B cell (primary cell): ENCODE measurements around the gene MYBPHL. TPM values are rescaled to one million over a fixed set of nuclear protein-coding genes. Genes with fewer than 3 reads are reported as not detected.
A peak's percentile ranks its signal among the peaks of the same experiment; 100 is the strongest.

Experiments
- ATAC-seq: fragments of 200-7000 bp; cut with Tn5 transposase; one replicate; pipeline ENCODE4 v1.10.0; 2021; ENCODE audit warnings: low read depth, mild to moderate bottlenecking, moderate number of reproducible peaks, moderate library complexity
- CTCF ChIA-PET: fragments of 350-600 bp; sonication (Branson Sonifier 250); formaldehyde crosslinking; loops from one replicate; lab custom pipeline; 2021; ENCODE audit warnings: antibody characterized with exemption, inconsistent platforms; lab: Charles Lee
- POLR2A ChIA-PET: fragments of 350-600 bp; sonication (Branson Sonifier 250); formaldehyde crosslinking; loops from one replicate; lab custom pipeline; 2021; ENCODE audit warnings: antibody characterized with exemption; lab: Charles Lee
- DNase-seq: peaks from one replicate; pipeline ENCODE4 v3.0.0; 2013
- H2AFZ ChIP-seq: 2 replicates; pipeline ENCODE4 v1.6.1; 2012; ENCODE audit warnings: mild to moderate bottlenecking, low read depth, low read length; ENCODE audit not compliant: insufficient read depth, poor library complexity, severe bottlenecking
- H3K27ac ChIP-seq, 2 donors: 1 replicate in 1 of 2; 2 replicates in 1 of 2; pipeline ENCODE4 v1.5.1; 2012 to 2013; ENCODE audit warnings: low read length in 2 of 2, mild to moderate bottlenecking in 2 of 2, moderate library complexity in 1 of 2
- H3K27me3 ChIP-seq, 4 experiments: fragments of 200-600 bp in 1 of 4; sonication (generic) in 1 of 4; replicated peaks in 1 of 4; 1 replicate in 2 of 4; 2 replicates in 2 of 4; pipeline versions ENCODE4 v1.6.1 to v1.7.0; 2013 to 2016; ENCODE audit warnings: low read length in 3 of 4, mild to moderate bottlenecking in 2 of 4, mixed read lengths in 1 of 4, moderate library complexity in 1 of 4; ENCODE audit not compliant: insufficient read depth in 4 of 4, control insufficient read depth in 3 of 4; ENCODE audit errors: control extremely low read depth in 1 of 4
- H3K36me3 ChIP-seq, 2 experiments: replicated peaks in 1 of 2; 1 replicate in 1 of 2; 2 replicates in 1 of 2; pipeline versions ENCODE4 v1.6.1 to v1.7.1; 2013; ENCODE audit warnings: low read length in 1 of 2; ENCODE audit not compliant: insufficient read depth in 2 of 2, control insufficient read depth in 1 of 2; ENCODE audit errors: control extremely low read depth in 1 of 2, extremely low read depth in 1 of 2
- H3K4me1 ChIP-seq, 2 donors: fragments of 200-600 bp in 1 of 2; sonication (generic) in 1 of 2; 1 replicate in 1 of 2; 2 replicates in 1 of 2; pipeline versions ENCODE4 v1.5.1 to v1.6.1; 2013 to 2017; ENCODE audit warnings: low read length in 2 of 2; ENCODE audit not compliant: control insufficient read depth in 2 of 2, insufficient read depth in 2 of 2
- H3K4me2 ChIP-seq: replicated peaks from 2 replicates; pipeline ENCODE3; 2012; ENCODE audit warnings: mild to moderate bottlenecking, low read depth, low read length; ENCODE audit not compliant: poor library complexity, severe bottlenecking
- H3K4me3 ChIP-seq, 5 experiments: fragments of 200-600 bp in 1 of 5; sonication (generic) in 1 of 5; 1 replicate in 3 of 5; 2 replicates in 2 of 5; pipeline versions ENCODE4 v1.5.1 to v1.7.0; 2011 to 2016; ENCODE audit warnings: low read length in 4 of 5, mild to moderate bottlenecking in 4 of 5, low read depth in 2 of 5, control low read depth in 1 of 5, moderate library complexity in 1 of 5; ENCODE audit not compliant: insufficient read depth in 1 of 5; ENCODE audit errors: control extremely low read depth in 1 of 5, extremely low read depth in 1 of 5
- H3K79me2 ChIP-seq: fragments of 200-600 bp; sonication (generic); one replicate; pipeline ENCODE4 v1.6.0; 2016; ENCODE audit warnings: low read length; ENCODE audit not compliant: control insufficient read depth, insufficient read depth
- H3K9ac ChIP-seq: fragments of 200-600 bp; sonication (generic); 2 replicates; pipeline ENCODE4 v1.6.1; 2017; ENCODE audit warnings: mild to moderate bottlenecking, low read length, moderate library complexity
- H3K9me3 ChIP-seq, 3 donors: one replicate each; pipeline versions ENCODE4 v1.6.1 to v1.7.1; 2013; ENCODE audit warnings: low read length in 2 of 3; ENCODE audit not compliant: control insufficient read depth in 2 of 3, insufficient read depth in 1 of 3; ENCODE audit errors: control extremely low read depth in 1 of 3
- H4K20me1 ChIP-seq: 2 replicates; pipeline ENCODE4 v1.6.0; 2012; ENCODE audit warnings: mild to moderate bottlenecking, low read length; ENCODE audit not compliant: insufficient read depth, control insufficient read depth, poor library complexity, severe bottlenecking
- H3K27ac Mint-ChIP-seq: one replicate; pipeline ENCODE4 v1.8.0; 2021; ENCODE audit warnings: mixed read lengths
- H3K27me3 Mint-ChIP-seq: one replicate; pipeline ENCODE4 v1.8.0; 2021; ENCODE audit warnings: mixed read lengths
- H3K4me1 Mint-ChIP-seq: one replicate; pipeline ENCODE4 v1.8.0; 2021; ENCODE audit warnings: mixed read lengths
- H3K4me3 Mint-ChIP-seq: one replicate; pipeline ENCODE4 v1.8.0; 2021; ENCODE audit warnings: mixed read lengths
- H3K9me3 Mint-ChIP-seq: one replicate; pipeline ENCODE4 v1.8.0; 2022; ENCODE audit warnings: mixed read lengths; ENCODE audit not compliant: insufficient read depth
- CTCF ChIP-seq: fragments of 200-600 bp; IDR thresholded peaks from one replicate; pipeline ENCODE4 v1.8.0; 2022; ENCODE audit warnings: antibody characterized with exemption, mild to moderate bottlenecking
- EZH2 ChIP-seq: IDR thresholded peaks from 2 replicates; pipeline ENCODE4 v1.6.1; 2012; ENCODE audit warnings: borderline replicate concordance, low read depth, mild to moderate bottlenecking, moderate library complexity, low read length; ENCODE audit not compliant: insufficient read depth, poor library complexity, severe bottlenecking
- WGBS: methylation state at CpG from one replicate; pipeline ENCODE4 v1.1.5; 2013; ENCODE audit warnings: missing lambda C conversion rate; ENCODE audit not compliant: insufficient coverage; 5-methylcytosine and 5-hydroxymethylcytosine counted together
- intact Hi-C: fragments of 100-400 bp; cut with micrococcal nuclease; formaldehyde crosslinking; loops from one replicate; pipeline ENCODE4 v1.10.0; 2022
- polyA plus RNA-seq: library from polyadenylated mRNA; depleted of rRNA; stranded (reverse); fragments of >200 nt; gene quantifications from 2 replicates; pipeline ENCODE4 v1.2.3, GENCODE V29; 2012
- total RNA-seq, 2 donors: library from RNA; stranded (reverse); fragments of 120-200 nt in 1 of 2; gene quantifications; 1 replicate in 1 of 2; 2 replicates in 1 of 2; pipeline versions ENCODE4 v1.2.3 to v1.2.4, GENCODE V29; 2013 to 2022

Gene MYBPHL
- total and polyA plus RNA-seq, 2 donors (not counting 1 experiment from before 2014, with no cell fraction given), result not detected

- no peak for TF ChIP-seq EZH2
- TF ChIP-seq CTCF, result no peak
- DNase-seq (no peak), ATAC-seq (no peak)
- peaks cover 11% of the 10 kb centered on the region for H3K4me1 Mint-ChIP-seq
- Histone ChIP-seq H3K79me2 (no peaks in the 10 kb centered on the region), H3K36me3 (no peaks in the 10 kb centered on the region), H3K9ac (no peak overlapping the region), H3K4me1 (peaks cover 11 to 24% of the 10 kb centered on the region in 2 donors), H3K27me3 (peaks cover 0 to 37% (median 12%) of the 10 kb centered on the region in 4 experiments), H3K4me2 (no peak overlapping the region), H3K4me3 (no peak overlapping the region), H3K9me3 (peaks cover 0 to 16% (median 0%) of the 10 kb centered on the region in 3 donors), H4K20me1 (peaks cover 4% of the 10 kb centered on the region), H2AFZ (no peak overlapping the region), H3K27ac (no peak overlapping the region)
- H3K4me3 Mint-ChIP-seq, result peak overlapping the region; percentile 47
- peaks cover 13% of the 10 kb centered on the region for H3K27me3 Mint-ChIP-seq
- H3K9me3 Mint-ChIP-seq, result no peaks in the 10 kb centered on the region
- H3K27ac Mint-ChIP-seq, result no peak overlapping the region
- 96% methylated on average over 31 of the region's 32 CpGs for WGBS
- ChIA-PET POLR2A (no interaction called here), CTCF (interaction anchor here (0.7 to 1.9 kb wide), 2 partner anchors 12 to 147 kb away, joined by 3 to 4 read pairs; no protein-coding TSS in a partner anchor)
- intact Hi-C loops, result no loop called here
These were observed 55.3 kb downstream of the MYBPHL start for GRCh38 chr1:109251277-109252166.
